HG03095 (cell line): ENCODE results near the gene UROC1.
"Not testable (repeated sequence)": the region's sequence is repeated elsewhere in the genome, so short reads cannot be mapped to it uniquely, and the experiment has no call there.

ENCODE experiments used
- ATAC-seq: cut with Tn5 transposase; IDR thresholded peaks from one replicate; pipeline ENCODE4 v1.9.1; 2021; ENCODE audit warnings: moderate library complexity; ENCODE audit not compliant: unreplicated experiment

UROC1 gene

DNA sequence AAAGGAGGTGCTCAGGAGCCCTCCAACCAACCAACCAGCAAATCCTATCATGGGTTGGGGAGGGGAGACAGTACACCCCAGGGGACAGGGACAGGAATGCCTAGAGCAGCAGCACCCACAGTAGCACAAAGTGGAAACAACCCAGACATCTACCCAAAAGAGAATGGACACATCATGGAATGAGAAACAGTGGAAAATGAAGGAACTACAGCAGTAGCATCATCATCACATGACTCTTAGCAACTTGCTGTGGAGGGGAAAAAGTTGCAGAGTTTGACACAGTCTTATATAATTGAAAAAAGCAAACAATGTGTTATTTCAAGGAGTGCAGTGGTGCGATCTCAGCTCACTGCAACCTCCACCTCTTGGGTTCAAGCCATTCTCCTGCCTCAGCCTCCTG lies 30.1 kb upstream of the UROC1 start:
- ATAC-seq, result no peak

DNA sequence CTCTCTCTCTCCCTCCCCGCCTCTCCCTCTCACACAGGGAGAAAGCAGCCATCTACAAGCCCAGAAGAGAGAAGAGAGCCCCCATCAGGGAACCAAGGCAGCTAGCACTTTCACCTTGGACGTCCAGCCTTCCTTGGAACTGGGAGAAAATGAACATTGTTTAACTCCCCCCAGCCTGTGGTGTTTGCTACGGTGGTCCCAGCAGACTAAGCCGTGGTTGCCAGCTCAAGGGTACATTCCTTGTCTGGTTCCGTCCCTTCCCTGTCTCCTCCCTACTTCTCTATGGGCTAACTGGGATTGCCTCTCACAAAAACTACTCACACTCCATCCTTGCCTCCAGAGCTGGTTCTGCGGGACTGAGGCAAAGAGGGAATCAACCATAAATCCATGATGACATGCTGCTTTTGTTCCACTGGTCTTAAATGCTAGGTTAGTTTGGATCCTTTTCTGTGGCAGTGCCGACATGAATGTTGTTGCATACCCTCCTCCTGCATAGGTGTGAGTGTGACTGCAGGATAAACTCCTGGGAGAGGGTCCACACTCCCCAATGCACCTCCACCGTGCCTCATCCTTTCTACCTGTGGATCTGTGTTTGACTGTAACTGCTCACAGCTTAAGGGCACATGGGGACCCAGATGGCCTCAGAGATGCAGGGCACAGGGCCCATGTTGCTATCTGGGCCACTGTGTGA lies 29.1 kb upstream of the UROC1 start:
- ATAC-seq, result no peak

DNA sequence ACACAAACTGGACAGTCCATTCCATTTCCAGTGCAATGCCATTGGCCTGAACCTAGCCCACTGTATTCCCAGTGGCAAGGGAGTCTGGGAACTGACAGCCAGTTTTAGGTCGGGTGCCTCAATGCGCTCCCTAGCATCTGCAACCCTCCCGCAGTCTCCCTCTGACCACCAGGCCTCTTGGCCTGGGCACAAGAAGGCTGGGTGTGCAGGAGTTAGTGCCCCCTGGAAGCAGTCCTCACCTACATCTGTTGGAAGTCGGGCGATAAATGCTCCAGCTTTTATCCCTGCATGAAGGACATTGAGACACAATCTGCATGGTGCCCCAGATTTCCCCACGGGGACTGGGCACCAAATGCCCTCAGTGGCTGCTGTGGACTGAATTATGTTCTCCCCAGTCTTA lies 28.4 kb upstream of the UROC1 start:
- no peak for ATAC-seq

DNA sequence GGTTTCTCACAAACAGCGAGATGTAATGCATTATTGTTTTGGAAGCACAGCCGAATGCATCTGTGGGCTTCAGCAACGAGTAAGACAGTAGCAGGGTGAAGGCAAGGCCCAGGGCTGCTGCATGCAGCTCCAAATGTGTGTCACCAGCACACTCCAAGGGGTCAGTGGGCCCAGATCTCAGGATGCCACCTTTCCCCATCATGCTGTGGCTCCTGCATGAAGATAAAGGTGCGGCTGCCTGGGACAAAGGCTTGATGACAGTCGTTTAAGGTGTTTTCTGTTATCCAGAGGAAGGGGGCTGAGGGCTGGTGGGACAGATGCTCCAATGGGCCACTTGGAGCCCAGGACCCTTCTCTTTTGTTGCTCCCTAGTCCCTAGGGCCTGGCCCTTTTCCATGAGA lies 28.0 kb upstream of the UROC1 start:
- no peak for ATAC-seq

DNA sequence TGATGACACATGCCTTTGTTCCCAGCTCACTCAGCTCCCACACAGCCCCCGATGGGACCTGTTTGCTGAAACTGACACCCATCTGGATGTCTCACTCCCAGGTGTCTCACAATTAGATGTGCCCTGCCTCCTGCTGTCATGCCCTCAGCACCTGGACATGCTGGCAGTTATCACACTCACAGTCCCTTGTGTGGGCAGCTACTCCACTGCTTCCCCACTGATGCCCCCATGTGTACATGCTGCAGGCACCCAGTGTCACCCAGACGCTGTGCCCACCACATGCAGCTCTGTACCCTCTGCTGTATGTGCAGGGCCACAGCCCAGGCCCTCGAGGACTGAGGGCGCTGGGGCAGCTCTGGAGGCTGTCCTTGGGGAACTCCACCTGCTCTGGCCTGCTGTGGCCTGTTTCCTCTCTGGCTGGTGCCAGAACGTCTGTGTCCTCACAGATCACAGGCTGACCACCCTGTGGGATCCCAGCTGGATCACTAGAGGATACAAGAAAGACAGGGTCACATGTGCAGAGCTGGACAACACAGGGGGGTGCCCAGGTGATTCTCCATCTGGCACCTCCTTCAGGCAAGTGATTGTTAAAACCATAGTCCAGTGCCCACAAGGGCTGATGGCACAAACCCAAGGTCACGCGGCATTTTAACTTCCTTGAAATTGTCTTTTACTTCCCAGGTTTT lies 27.2 kb upstream of the UROC1 start:
- no peak for ATAC-seq

DNA sequence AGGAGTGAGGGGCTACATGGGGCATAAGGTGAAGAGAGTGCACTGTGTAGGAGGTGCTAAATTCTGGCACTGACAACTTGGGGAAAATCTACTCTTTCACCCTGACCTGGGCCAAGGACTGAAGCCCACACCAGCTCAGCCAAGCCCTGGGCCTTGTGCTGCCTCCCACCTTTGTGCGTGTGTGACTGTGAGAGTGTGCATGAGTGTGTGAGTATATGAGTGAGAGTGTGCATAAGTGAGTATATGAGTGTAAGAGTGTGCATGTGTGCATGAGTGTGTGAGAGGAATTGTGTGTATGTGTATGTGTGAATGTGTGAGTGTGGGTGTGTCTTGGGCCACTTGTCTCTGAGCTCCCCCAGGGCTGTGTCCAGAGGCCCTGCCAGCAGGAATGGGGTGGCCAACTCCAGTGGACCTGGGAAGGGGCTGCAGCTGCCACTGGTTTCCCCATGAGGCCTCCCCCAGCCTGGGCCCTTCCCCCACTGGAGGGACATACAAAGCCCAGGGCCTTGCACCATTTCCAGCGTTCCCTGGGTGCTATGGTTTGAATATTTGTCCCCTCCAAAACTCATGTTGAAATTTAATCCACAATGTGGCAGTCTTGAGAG lies 26.0 kb upstream of the UROC1 start:
- ATAC-seq, result no peak

DNA sequence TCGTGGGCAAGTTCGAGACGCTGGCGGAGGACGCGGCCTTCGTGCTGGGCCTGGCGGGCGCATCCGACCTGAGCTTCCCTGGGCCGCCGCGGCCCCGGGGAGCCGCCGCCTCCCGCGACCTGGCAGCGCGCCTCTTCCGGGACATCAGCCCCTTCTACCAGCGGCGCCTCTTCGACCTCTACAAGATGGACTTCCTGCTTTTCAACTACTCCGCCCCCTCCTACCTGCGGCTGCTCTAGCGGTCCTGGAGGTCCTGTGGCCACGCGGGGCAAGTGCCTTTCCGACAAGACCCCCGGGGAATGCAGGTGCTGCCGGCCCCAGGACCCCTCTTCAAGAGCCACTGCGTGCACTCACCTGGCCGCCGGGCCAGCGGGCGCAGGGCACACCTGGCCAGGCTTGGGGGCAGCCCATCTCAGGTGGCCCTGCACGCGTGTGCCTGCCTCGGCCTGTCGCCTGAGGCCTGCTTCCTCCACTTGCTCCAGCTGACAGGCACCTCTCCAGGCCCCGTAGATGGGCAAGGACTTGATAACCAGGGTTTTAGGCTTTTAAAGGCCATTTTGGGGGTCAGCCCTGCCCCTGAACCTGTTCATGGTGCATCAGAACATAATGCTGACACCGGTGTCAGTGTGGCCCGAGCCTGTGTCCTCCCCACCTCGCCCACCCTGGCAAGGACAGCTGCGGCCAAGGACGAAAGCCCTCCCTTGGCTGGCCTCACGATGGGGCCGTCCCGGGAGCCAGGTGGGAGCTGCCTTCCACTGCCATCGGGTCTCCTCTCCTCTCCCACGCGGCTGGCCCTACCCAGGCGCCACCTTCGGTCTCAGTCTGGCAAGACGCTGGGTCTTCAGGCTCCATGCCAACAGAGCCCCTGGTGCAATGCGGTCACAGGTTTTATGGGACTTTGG lies 25.0 kb upstream of the UROC1 start:
- no peak for ATAC-seq

DNA sequence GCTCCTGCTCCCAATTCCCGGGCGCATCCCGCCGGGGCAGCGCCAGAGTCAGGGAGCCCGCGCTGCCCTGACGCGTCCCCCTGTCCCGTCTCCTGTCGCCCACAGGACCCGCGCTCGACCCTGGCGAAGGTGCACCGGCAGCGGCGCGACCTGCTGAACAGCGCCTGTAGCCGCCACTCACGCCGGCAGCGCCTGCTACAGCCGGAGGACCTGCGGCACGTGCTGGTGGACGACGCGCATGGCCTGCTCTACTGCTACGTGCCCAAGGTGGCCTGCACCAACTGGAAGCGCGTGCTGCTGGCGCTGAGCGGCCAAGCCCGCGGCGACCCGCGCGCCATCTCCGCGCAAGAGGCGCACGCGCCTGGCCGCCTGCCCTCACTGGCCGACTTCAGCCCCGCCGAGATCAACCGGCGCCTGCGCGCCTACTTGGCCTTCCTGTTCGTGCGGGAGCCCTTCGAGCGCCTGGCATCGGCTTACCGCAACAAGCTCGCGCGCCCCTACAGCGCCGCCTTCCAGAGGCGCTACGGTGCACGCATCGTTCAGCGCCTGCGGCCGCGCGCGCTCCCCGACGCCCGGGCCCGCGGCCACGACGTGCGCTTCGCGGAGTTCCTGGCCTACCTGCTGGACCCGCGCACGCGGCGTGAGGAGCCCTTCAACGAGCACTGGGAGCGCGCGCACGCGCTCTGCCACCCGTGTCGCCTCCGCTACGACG lies 24.2 kb upstream of the UROC1 start:
- no peak for ATAC-seq

DNA sequence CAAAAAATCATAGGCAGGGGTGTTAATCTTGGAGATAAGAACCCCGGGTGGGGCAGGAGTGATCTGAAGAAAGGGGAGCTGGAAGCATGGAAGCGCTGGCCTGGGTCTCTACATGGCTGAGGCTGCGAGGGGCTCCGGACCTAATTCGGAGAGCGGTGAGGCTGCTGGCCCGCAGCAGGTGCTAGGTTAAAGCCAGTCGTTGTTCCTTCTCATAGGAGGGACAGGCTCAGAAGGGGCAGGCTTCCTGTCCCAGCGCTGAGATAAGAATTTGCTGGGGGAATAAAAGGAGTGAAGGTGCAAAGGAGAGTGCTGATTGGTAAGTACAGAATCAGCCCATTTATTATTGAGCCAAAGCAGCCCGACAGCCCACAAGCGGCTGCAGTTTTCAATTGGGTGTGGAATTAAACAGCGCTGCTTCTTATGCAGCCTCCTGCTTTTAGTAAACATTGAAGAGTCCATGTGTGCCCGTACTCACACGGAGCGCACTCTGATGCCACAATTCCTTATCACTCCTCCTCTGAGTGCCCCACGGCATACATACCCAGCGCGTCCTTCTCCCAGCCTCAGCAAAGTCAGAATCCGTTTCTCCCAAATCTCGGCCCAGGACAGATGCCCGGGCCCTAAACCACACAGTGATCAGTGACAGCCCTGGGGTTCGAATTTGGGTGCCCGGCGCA lies 23.5 kb upstream of the UROC1 start:
- ATAC-seq, result no peak

DNA sequence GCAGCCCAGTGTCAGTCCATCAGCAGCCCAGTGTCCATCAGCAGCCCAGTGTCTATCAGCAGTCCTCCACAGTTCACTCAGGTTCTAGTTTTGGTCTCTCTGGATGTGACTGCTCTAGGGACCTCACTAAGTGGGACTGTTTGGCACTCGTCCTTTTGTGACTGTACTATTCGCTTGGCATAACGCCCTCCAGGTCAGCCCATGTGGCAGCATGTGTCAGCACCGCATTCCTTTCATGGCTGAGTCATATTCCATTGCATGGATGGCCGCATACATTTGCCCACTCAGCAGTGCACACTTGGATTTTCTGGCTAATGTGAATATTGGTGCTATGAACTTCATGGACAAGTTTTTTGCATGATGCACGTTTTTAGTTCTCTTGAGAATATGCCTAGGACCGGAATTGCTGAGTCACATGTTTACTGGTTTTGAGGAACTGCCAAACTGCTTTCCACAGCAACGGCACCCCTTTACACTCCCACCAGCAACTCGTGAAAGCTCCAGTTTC lies 22.8 kb upstream of the UROC1 start:
- no peak for ATAC-seq

DNA sequence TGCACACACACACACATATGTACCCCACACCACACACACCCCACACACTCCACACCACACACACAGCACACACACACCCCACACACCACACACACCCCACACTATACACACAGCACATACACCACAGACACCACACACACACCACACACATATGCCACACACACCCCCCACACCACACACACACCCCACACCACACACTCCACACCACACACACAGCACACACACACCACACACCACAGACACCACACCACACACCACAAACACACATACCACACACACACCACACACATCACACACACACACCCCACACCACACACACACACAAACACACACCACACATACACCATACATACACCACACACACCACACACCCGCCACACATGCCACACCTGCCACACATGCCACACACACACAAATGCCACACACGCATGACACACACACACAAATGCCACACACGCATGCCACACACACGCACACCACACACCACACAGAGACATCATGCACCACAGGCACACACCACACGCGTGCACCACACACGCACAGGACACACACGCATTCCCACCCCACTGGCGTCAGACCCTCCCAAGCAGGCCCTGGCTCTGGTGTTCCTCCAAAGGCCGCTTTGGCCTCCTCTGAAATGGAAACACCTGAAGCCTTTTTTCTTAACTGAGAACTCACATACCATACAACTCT lies 22.1 kb upstream of the UROC1 start:
- ATAC-seq, result no peak

DNA sequence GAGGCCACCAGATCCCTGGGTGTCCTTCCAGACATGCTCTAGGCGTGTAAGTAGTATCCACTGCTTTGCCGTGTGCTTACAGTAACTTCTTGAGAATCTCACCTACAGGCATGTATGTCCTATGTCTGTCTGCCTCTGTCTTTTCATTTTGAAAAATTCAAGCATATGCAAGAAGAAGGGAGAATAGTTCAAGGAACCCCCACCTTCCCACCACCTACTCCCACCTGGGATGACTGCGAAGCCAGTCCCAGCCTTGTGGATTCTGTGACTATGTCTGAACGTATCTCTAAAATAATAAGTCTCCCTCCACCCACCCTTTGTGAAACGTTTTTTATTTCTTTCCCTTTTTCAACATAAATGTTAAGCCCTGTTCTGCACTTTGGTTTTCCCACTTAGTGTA lies 21.4 kb upstream of the UROC1 start:
- ATAC-seq, result no peak

DNA sequence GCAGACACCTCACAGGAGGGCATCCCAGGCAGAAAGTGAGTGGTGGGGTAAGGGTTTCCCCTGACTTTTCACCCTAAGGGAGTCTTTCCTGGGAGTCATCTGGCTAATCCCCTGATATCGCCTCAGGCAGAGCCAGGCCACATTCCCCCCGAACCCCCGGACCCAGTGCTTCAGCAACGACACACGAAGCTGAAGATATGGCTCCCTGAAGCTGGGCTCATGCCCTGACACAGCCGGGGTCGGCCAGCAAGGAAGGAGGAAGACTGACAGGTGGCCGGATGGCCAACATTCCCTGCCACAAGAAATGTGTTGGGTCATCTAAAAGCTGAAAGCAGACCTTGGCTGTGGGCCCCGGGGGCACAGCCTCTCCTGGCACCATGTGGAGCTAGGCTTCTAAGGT lies 20.7 kb upstream of the UROC1 start:
- ATAC-seq, result no peak

DNA sequence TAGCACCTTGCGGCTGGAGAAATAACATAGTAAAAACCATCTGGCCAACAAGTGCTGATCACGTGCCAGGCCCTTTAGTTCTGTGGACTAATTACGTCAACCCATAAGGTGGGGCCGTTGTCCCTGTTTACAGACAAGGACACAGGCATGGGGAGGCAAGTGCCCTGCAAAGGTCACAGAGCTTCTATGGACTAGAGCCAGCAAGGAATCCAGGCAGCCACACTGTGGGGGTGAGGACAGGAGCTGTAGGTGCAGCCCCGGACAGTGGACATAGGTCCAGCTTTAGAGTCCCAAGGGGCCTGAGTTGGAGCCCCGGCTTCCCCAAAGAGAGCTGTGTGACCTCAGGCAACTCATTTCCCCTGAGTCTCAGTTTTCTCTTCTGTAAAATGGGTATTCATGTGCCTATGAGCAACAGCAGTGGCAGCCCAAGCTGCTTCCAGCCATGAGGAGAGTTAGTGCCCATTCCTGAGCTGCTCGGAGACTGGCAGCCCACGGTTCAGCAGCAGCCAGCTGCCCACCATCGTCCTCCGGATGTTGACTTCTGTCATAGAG lies 20.2 kb upstream of the UROC1 start:
- no peak for ATAC-seq

DNA sequence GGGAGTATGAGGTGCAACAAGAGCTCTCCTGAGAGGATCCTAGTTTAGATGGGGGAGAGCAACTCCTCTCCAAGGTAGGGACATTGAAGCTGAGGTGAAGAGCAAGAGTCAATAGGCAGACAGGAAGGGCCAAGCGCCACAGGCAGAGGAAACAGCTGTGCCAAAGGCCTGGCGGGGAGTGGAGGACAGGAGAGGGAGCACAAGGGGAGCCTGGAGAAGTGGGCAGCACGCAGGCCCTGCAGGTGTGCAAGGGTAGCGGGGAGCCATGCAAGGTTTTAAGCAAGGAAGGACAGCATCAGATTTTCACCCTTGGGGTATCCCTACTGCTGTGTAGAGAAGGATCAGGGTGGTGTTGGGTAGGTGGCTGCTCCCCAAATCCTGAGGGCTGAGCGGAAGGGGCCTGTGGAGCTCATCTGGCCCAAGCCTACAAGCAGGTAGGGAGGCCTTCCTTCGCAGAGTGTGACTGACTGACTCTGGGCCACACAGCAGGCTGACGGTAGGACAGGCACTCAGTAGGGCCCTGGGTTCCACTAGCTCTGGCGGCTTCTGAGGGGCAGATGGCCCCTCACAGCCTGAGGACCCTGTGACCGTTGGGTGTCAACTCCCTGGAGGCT lies 19.6 kb upstream of the UROC1 start:
- no peak for ATAC-seq

DNA sequence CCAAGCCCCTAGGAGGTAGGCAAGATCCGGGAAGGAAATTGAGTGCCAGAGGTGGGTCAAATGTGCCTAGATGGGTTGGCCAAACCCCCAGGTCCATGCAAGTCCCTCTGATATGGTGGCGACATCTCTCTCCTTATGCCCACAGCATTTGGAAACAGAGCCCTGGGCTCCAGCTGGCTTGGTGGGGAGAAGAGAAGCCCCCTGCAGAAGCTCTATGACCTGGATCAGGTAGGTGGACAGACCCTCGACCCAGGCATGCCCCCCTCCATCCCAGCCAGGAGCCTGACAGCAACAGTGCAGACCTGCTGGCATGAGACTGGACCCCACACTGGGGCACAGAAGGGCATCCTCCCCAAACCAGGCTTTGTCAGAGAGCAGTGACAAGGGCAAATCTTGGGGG lies 18.6 kb upstream of the UROC1 start:
- ATAC-seq, result no peak

DNA sequence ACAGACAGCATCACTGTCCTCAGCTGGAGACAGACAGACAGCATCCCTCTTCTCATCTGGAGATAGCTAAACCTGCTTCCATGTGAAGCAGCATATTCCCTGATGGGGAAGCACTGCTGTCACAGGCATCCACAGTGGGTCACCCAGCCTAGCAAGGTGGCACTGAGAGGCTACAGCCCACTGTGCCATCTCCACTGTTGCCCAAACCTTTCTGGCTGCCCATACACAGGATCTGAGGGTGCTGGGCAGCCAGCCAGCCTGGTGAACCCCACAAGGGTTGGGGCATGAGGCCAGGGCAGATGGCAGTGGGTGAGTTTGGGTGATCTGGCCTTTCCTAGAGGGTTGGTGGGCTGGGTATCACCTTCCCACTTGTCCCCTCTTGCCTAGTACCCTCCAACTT lies 18.1 kb upstream of the UROC1 start:
- ATAC-seq, result no peak

DNA sequence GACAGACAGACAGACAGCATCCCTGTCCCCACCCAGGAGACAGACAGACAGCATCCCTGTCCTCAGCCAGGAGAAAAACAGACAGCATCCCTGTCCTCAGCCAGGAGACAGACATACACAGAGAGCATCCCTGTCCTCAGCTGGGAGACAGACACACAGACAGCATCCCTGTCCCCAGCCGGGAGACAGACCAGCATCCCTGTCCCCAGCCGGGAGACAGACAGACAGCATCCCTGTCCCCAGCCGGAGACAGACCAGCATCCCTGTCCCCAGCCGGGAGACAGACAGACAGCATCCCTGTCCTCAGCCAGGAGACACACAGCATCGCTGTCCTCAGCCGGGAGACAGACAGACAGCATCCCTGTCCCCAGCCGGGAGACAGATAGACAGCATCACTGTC lies 17.1 kb upstream of the UROC1 start:
- ATAC-seq, result not testable (repeated sequence)

DNA sequence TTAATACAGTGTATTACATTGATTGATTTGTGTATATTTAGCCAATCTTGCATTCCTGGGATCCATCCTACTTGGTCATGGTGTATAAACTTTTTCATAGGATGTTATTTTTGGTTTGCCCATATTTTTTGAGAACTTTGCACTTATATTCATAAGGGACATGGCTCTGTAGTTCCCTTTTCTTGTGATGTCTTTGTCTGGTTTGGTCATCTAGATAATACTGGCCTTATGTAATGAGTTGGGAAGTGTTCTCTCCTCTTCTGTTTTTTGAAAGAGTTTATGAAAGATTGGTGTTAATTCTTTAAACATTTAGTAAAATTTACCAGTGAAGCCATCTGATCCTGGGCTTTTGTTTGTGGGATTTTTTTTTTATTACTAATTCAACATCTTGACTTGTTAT lies 15.9 kb upstream of the UROC1 start:
- ATAC-seq, result no peak
